A549 (cell line): ENCODE measurements around the gene NELFCD. TPM values are rescaled to one million over a fixed set of nuclear protein-coding genes. Genes with fewer than 3 reads are reported as not detected.

ENCODE experiments used
- ATAC-seq, 2 experiments: fragments of 200-7000 bp in 1 of 2; fragments of >200 bp in 1 of 2; cut with Nextera tagmentation in 1 of 2; cut with Tn5 transposase in 1 of 2; 3 replicates each; pipeline versions ENCODE4 v1.8.0 to v1.9.1; 2018 to 2020; ENCODE audit warnings: mild to moderate bottlenecking in 1 of 2, moderate library complexity in 1 of 2
- CTCF ChIA-PET: fragments of 300-600 bp; sonication (Branson Sonifier 250); formaldehyde crosslinking; extraction: SDS; loops from one replicate; lab custom pipeline; 2021; ENCODE audit warnings: antibody characterized with exemption, inconsistent platforms; lab: Yijun Ruan, JAX
- POLR2A ChIA-PET: fragments of 350-600 bp; formaldehyde crosslinking; extraction: SDS; loops from one replicate; lab custom pipeline; 2021; ENCODE audit warnings: antibody characterized with exemption, inconsistent platforms; lab: Yijun Ruan, JAX
- DNase-seq, 2 experiments: peaks; one replicate each; pipeline versions ENCODE4 v3.0.0 to v3.0.0-alpha.2; 2011 to 2016; ENCODE audit warnings: low read depth in 1 of 2, low spot score in 1 of 2
- FAIRE-seq: peaks from 2 replicates; lab custom pipeline; 2011; peaks lifted over from hg19 to GRCh38; lab: Jason Lieb, UNC
- H3K27ac ChIP-seq, 2 experiments: fragments of >200 bp; sonication (Bioruptor Twin); formaldehyde crosslinking; 3 replicates each; pipeline ENCODE4 v1.5.1; 2016 to 2017
- H3K4me1 ChIP-seq: fragments of >200 bp; sonication (Bioruptor Twin); formaldehyde crosslinking; 3 replicates; pipeline ENCODE4 v1.6.1; 2016
- H3K4me2 ChIP-seq: fragments of >200 bp; sonication (Bioruptor Twin); formaldehyde crosslinking; 3 replicates; pipeline ENCODE4 v1.6.1; 2016
- H3K4me3 ChIP-seq: fragments of >200 bp; sonication (Bioruptor Twin); formaldehyde crosslinking; 3 replicates; pipeline ENCODE4 v1.5.1; 2016
- H3K9me3 ChIP-seq: fragments of >200 bp; sonication (Bioruptor Twin); formaldehyde crosslinking; 3 replicates; pipeline ENCODE4 v1.6.1; 2016
- BCL3 ChIP-seq: fragments of >200 bp; sonication (Bioruptor Twin); formaldehyde crosslinking; IDR thresholded peaks from 3 replicates; pipeline ENCODE4 v1.6.1; 2016
- BHLHE40 ChIP-seq: IDR thresholded peaks from 2 replicates; pipeline ENCODE4 v1.6.1; 2012; ENCODE audit warnings: low read depth, low read length, inconsistent platforms
- CBX2 ChIP-seq: fragments of 200-600 bp; sonication (generic); IDR thresholded peaks from 2 replicates; pipeline ENCODE4 v1.6.1; 2016; ENCODE audit warnings: low read depth, mild to moderate bottlenecking, borderline replicate concordance
- CEBPB ChIP-seq, 2 experiments: fragments of >200 bp in 1 of 2; sonication (Bioruptor Twin) in 1 of 2; formaldehyde crosslinking in 1 of 2; IDR thresholded peaks; 2 replicates each; pipeline ENCODE4 v1.6.1; 2012 to 2016
- CHD2 ChIP-seq: fragments of 150-350 bp; IDR thresholded peaks from 2 replicates; pipeline ENCODE4 v1.6.1; 2014; ENCODE audit warnings: low read length; ENCODE audit not compliant: partially characterized antibody
- CHD4 ChIP-seq: fragments of 200-600 bp; sonication (generic); IDR thresholded peaks from 2 replicates; pipeline ENCODE4 v1.6.1; 2016; ENCODE audit warnings: antibody characterized with exemption, mild to moderate bottlenecking, borderline replicate concordance
- EHF ChIP-seq: fragments of 250-450 bp; sonication (Bioruptor Pico); IDR thresholded peaks from 2 replicates; pipeline ENCODE4 v1.5.0; 2020; ENCODE audit warnings: mild to moderate bottlenecking
- EHMT2 ChIP-seq: fragments of 200-600 bp; sonication (generic); IDR thresholded peaks from 2 replicates; pipeline ENCODE4 v1.6.1; 2016; ENCODE audit warnings: antibody characterized with exemption, low read depth, mild to moderate bottlenecking, moderate library complexity
- EP300 ChIP-seq, 2 experiments: fragments of >200 bp; sonication (Bioruptor Twin); formaldehyde crosslinking; IDR thresholded peaks; 2 replicates in 1 of 2; 3 replicates in 1 of 2; pipeline ENCODE4 v1.6.1; 2016 to 2017
- ESRRA ChIP-seq: fragments of 150-350 bp; IDR thresholded peaks from 2 replicates; pipeline ENCODE4 v1.6.1; 2014; ENCODE audit warnings: mild to moderate bottlenecking, low read length, borderline replicate concordance
- FOSL2 ChIP-seq, 2 experiments: fragments of 450-650 bp in 1 of 2; fragments of >200 bp in 1 of 2; sonication (Bioruptor Twin) in 1 of 2; formaldehyde crosslinking; IDR thresholded peaks; 2 replicates each; pipeline versions ENCODE4 v1.5.0 to v1.6.1; 2016 to 2020; ENCODE audit warnings: mild to moderate bottlenecking in 1 of 2, moderate library complexity in 1 of 2
- GATA3 ChIP-seq: IDR thresholded peaks from 2 replicates; pipeline ENCODE4 v1.6.1; 2012; ENCODE audit warnings: borderline replicate concordance
- HDAC2 ChIP-seq: fragments of 200-600 bp; sonication (generic); IDR thresholded peaks from 2 replicates; pipeline ENCODE4 v1.6.1; 2016
- HOXB13 ChIP-seq: fragments of 250-450 bp; sonication (Bioruptor Pico); IDR thresholded peaks from 2 replicates; pipeline ENCODE4 v1.5.0; 2020; ENCODE audit warnings: low read depth, mild to moderate bottlenecking, moderate library complexity
- JUNB ChIP-seq: fragments of >200 bp; sonication (Bioruptor Twin); formaldehyde crosslinking; IDR thresholded peaks from 2 replicates; pipeline ENCODE4 v1.6.1; 2016
- MAFK ChIP-seq: fragments of 450-650 bp; IDR thresholded peaks from 2 replicates; pipeline ENCODE4 v1.6.1; 2014; ENCODE audit not compliant: partially characterized antibody
- MAX ChIP-seq: IDR thresholded peaks from 2 replicates; pipeline ENCODE4 v1.6.1; 2012
- MAZ ChIP-seq: fragments of 150-350 bp; IDR thresholded peaks from 2 replicates; pipeline ENCODE4 v1.6.1; 2014; ENCODE audit warnings: antibody characterized with exemption, low read depth, low read length, borderline replicate concordance
- MYC ChIP-seq: IDR thresholded peaks from 2 replicates; pipeline ENCODE4 v1.6.1; 2012; ENCODE audit warnings: mild to moderate bottlenecking, inconsistent platforms, low read length, improper control_type of control experiment, borderline replicate concordance
- NR3C1 ChIP-seq: fragments of >200 bp; sonication (Bioruptor Twin); formaldehyde crosslinking; IDR thresholded peaks from 3 replicates; pipeline ENCODE4 v1.6.1; 2017
- POLR2A ChIP-seq: IDR thresholded peaks from 2 replicates; pipeline ENCODE4 v1.6.1; 2012; ENCODE audit warnings: mild to moderate bottlenecking, low read length
- RAD21 ChIP-seq, 2 experiments: fragments of >200 bp in 1 of 2; sonication (Bioruptor Twin) in 1 of 2; formaldehyde crosslinking in 1 of 2; IDR thresholded peaks in 1 of 2; conservative IDR thresholded peaks in 1 of 2; 2 replicates in 1 of 2; 3 replicates in 1 of 2; pipeline ENCODE4 v1.6.1; 2012 to 2018; ENCODE audit warnings: inconsistent platforms in 1 of 2
- RARB ChIP-seq: fragments of 250-450 bp; sonication (Bioruptor Pico); IDR thresholded peaks from 2 replicates; pipeline ENCODE4 v1.8.0; 2021; ENCODE audit warnings: mild to moderate bottlenecking, moderate library complexity
- RCOR1 ChIP-seq: fragments of 150-350 bp; IDR thresholded peaks from 2 replicates; pipeline ENCODE4 v1.6.1; 2014; ENCODE audit warnings: antibody characterized with exemption, low read length, low read depth
- RFX5 ChIP-seq: fragments of 450-650 bp; IDR thresholded peaks from 2 replicates; pipeline ENCODE4 v1.7.1; 2014; ENCODE audit warnings: antibody characterized with exemption, mild to moderate bottlenecking, moderate library complexity
- RNF2 ChIP-seq: fragments of 200-600 bp; sonication (generic); IDR thresholded peaks from 2 replicates; pipeline ENCODE4 v1.6.1; 2016; ENCODE audit warnings: low read depth, mild to moderate bottlenecking, antibody characterized with exemption, moderate library complexity, borderline replicate concordance
- ZNF302 ChIP-seq: fragments of 250-450 bp; sonication (Bioruptor Pico); IDR thresholded peaks from 2 replicates; pipeline ENCODE4 v1.9.0; 2021; ENCODE audit warnings: inconsistent platforms, mild to moderate bottlenecking, moderate library complexity
- ZSCAN20 ChIP-seq: fragments of 250-450 bp; sonication (Bioruptor Pico); IDR thresholded peaks from 2 replicates; pipeline ENCODE4 v1.8.0; 2022; ENCODE audit warnings: mild to moderate bottlenecking, moderate library complexity
- WGBS: methylation state at CpG from one replicate; pipeline ENCODE4 v1.1.6; 2017; ENCODE audit errors: missing lambda C conversion rate; 5-methylcytosine and 5-hydroxymethylcytosine counted together
- polyA plus RNA-seq, 4 experiments: library from polyadenylated mRNA; depleted of rRNA in 3 of 4; stranded (reverse); fragments of >200 nt; fragmentation: RNase III in 1 of 4; extraction: RNeasy Plus Mini Kit Qiagen cat#74134 plus additional on column Dnase treatment in 1 of 4; gene quantifications; 2 replicates in 3 of 4; 3 replicates in 1 of 4; pipeline ENCODE4 v1.2.3, GENCODE V29; 2011 to 2017
- TF ChIP-seq, protein P1 (sequence below): IDR thresholded peaks from 2 replicates; pipeline ENCODE4 v1.6.1; 2012
- TF ChIP-seq, protein P2 (sequence below): fragments of >200 bp; sonication (Bioruptor Twin); formaldehyde crosslinking; IDR thresholded peaks from 3 replicates; pipeline ENCODE4 v1.5.1; 2016

The NELFCD gene
- polyA plus RNA-seq, 2 of the 4 experiments (the other 2 are of a cell fraction), result 58.8 to 74.0 TPM

- no peak for FAIRE-seq
- Histone ChIP-seq H3K4me3 (no peak overlapping the region), H3K9me3 (no peaks in the 10 kb centered on the region), H3K4me2 (no peak overlapping the region), H3K27ac (no peak overlapping the region), H3K4me1 (no peaks in the 10 kb centered on the region)
- WGBS, result 75% methylated on average over 4 of the region's 4 CpGs
- ChIA-PET POLR2A (interaction anchor here (1.3 kb wide), 1 partner anchor 15 kb away, joined by 7 read pairs; the partner anchor contains the start of gene ATP5F1E), CTCF (interaction anchor here (1.5 kb wide), 1 partner anchor 79 kb away, joined by 3 read pairs; no protein-coding TSS in a partner anchor)
- no peak for ATAC-seq
- TF ChIP-seq, protein P1, sequence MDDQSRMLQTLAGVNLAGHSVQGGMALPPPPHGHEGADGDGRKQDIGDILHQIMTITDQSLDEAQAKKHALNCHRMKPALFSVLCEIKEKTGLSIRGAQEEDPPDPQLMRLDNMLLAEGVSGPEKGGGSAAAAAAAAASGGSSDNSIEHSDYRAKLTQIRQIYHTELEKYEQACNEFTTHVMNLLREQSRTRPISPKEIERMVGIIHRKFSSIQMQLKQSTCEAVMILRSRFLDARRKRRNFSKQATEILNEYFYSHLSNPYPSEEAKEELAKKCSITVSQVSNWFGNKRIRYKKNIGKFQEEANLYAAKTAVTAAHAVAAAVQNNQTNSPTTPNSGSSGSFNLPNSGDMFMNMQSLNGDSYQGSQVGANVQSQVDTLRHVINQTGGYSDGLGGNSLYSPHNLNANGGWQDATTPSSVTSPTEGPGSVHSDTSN, result no peak
- no peak for TF ChIP-seq MYC
- TF ChIP-seq FOSL2 (IDR thresholded peaks at IDR 0.05), result no peak
- TF ChIP-seq FOSL2 (CRISPR knock-in tag; IDR thresholded peaks at IDR 0.05), result no peak
- no peak for TF ChIP-seq CBX2
- no peak for TF ChIP-seq JUNB
- TF ChIP-seq ZNF302 (CRISPR knock-in tag), result no peak
- no peak for TF ChIP-seq EHF (CRISPR knock-in tag)
- TF ChIP-seq HOXB13 (CRISPR knock-in tag), result no peak
- no peak for TF ChIP-seq RFX5
- TF ChIP-seq HDAC2, result no peak
- TF ChIP-seq CHD2, result no peak
- TF ChIP-seq RAD21 (conservative IDR thresholded peaks at IDR 0.05 in 1 of 2, IDR thresholded peaks at IDR 0.05 in 1 of 2), result no peak
- TF ChIP-seq BHLHE40, result no peak
- no peak for TF ChIP-seq GATA3
- TF ChIP-seq EP300 (IDR thresholded peaks at IDR 0.05), result no peak
- TF ChIP-seq RARB (CRISPR knock-in tag), result no peak
- no peak for TF ChIP-seq ESRRA
- no peak for DNase-seq
Measured at GRCh38 chr20:59016795-59017492, 35.9 kb downstream of the NELFCD start.

DNA sequence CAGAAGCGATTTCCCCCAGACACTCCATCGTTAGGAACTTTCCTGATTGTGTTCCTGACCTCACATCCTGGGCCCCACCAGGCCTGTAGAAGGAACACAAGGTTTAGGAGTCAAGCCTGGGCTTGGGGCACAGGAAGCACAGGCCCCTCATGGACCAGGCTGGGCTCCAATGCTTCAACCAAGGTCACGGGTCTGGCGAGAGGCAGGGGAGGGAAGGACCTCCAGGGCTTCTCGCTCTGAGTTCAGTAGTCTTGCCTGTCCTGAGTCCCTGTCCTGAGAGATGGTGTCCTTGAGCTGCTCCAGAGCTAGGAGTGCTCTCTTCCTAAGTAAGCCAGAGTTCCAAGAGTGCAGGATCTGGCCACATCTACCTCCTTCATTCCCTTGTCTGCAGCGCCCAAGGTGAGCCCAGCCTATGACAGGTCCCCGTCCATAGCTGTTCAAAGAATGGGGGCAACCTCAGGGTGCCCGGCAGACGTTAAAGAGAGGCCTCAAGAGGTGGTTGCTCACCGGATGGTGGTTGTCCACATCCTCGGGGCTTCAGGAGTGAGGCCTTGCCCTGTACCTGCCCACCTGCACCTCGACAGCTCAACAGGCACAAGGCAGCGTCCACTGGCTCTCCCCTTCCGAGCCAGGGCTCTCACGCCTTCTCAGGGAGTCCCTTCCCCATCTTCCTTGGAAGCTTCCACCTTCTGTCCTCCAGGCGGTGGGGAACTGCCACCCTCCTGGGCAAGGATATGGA lies 36.6 kb downstream of the NELFCD start:
- CTCF ChIA-PET, result interaction anchor here (1.0 to 1.5 kb wide), 2 partner anchors 70 to 78 kb away, joined by 3 to 4 read pairs; no protein-coding TSS in a partner anchor

GRCh38 chr20:59018817-59019216 lies 37.8 kb downstream of the NELFCD start:
- no peak for FAIRE-seq
- TF ChIP-seq MAFK, result no peak
- TF ChIP-seq RFX5, result no peak
- TF ChIP-seq RCOR1, result no peak
- TF ChIP-seq, protein P2, sequence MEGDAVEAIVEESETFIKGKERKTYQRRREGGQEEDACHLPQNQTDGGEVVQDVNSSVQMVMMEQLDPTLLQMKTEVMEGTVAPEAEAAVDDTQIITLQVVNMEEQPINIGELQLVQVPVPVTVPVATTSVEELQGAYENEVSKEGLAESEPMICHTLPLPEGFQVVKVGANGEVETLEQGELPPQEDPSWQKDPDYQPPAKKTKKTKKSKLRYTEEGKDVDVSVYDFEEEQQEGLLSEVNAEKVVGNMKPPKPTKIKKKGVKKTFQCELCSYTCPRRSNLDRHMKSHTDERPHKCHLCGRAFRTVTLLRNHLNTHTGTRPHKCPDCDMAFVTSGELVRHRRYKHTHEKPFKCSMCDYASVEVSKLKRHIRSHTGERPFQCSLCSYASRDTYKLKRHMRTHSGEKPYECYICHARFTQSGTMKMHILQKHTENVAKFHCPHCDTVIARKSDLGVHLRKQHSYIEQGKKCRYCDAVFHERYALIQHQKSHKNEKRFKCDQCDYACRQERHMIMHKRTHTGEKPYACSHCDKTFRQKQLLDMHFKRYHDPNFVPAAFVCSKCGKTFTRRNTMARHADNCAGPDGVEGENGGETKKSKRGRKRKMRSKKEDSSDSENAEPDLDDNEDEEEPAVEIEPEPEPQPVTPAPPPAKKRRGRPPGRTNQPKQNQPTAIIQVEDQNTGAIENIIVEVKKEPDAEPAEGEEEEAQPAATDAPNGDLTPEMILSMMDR, result no peak
- TF ChIP-seq MAZ, result no peak
- TF ChIP-seq EHF (CRISPR knock-in tag), result no peak
- no peak for TF ChIP-seq GATA3
- TF ChIP-seq ZSCAN20, result no peak
- TF ChIP-seq FOSL2 (IDR thresholded peaks at IDR 0.05), result no peak
- TF ChIP-seq FOSL2 (CRISPR knock-in tag; IDR thresholded peaks at IDR 0.05), result no peak
- TF ChIP-seq RNF2, result no peak
- no peak for TF ChIP-seq BCL3
- TF ChIP-seq JUNB, result no peak
- no peak for TF ChIP-seq EP300 (IDR thresholded peaks at IDR 0.05)
- TF ChIP-seq POLR2A, result no peak
- no peak for DNase-seq
- ChIA-PET CTCF (interaction anchor here (1.5 to 1.9 kb wide), 2 partner anchors 15 to 77 kb away, joined by 3 to 5 read pairs; no protein-coding TSS in a partner anchor), POLR2A (interaction anchor here (2.1 kb wide), 1 partner anchor 13 kb away, joined by 8 read pairs; the partner anchor contains the start of gene ATP5F1E)
- Histone ChIP-seq H3K27ac (no peak overlapping the region), H3K4me2 (no peak overlapping the region), H3K9me3 (no peaks in the 10 kb centered on the region), H3K4me1 (no peaks in the 10 kb centered on the region), H3K4me3 (no peak overlapping the region)
- 86% methylated on average over 10 of the region's 10 CpGs for WGBS
- ATAC-seq, result no peak

More for the DNA sequence above, 36.6 kb downstream of the NELFCD start:
- Histone ChIP-seq H3K9me3 (no peaks in the 10 kb centered on the region), H3K4me2 (no peak overlapping the region), H3K4me1 (no peaks in the 10 kb centered on the region), H3K27ac (no peak overlapping the region), H3K4me3 (no peak overlapping the region)
- WGBS, result 86% methylated on average over 15 of the region's 16 CpGs
- no peak for DNase-seq
- POLR2A ChIA-PET, result interaction anchor here (1.3 kb wide), 1 partner anchor 14 kb away, joined by 7 read pairs; the partner anchor contains the start of gene ATP5F1E
- no peak for ATAC-seq
- TF ChIP-seq MAX (no peak), NR3C1 (no peak), CHD4 (no peak), RARB (CRISPR knock-in tag) (no peak), EHMT2 (no peak), CEBPB (IDR thresholded peaks at IDR 0.05) (no peak)
- no peak for FAIRE-seq
